H1 (cell line): ENCODE data around the gene TBCD. TPM values are rescaled to one million over a fixed set of nuclear protein-coding genes. Genes with fewer than 3 reads are reported as not detected.

ENCODE experiments used
- ATF3 ChIP-seq: IDR thresholded peaks from 2 replicates; pipeline ENCODE4 v1.6.1; 2011; ENCODE audit warnings: low read depth, mild to moderate bottlenecking, low read length; ENCODE audit not compliant: insufficient read depth
- CREB1 ChIP-seq: IDR thresholded peaks from 2 replicates; pipeline ENCODE4 v1.6.1; 2012; ENCODE audit warnings: inconsistent platforms
- JUN ChIP-seq: IDR thresholded peaks from 2 replicates; pipeline ENCODE4 v1.6.1; 2011; ENCODE audit warnings: low read depth, mild to moderate bottlenecking, improper control_type of control experiment, low read length
- MAFK ChIP-seq: IDR thresholded peaks from 2 replicates; pipeline ENCODE4 v1.6.1; 2012; ENCODE audit warnings: low read depth, mild to moderate bottlenecking, improper control_type of control experiment, low read length
- POLR2A ChIP-seq, 2 experiments: IDR thresholded peaks; 1 replicate in 1 of 2; 2 replicates in 1 of 2; pipeline ENCODE4 v1.6.1; 2011; ENCODE audit warnings: low read depth in 2 of 2, low read length in 2 of 2, mild to moderate bottlenecking in 2 of 2; ENCODE audit errors: control extremely low read depth in 1 of 2
- SP1 ChIP-seq: IDR thresholded peaks from 2 replicates; pipeline ENCODE4 v1.6.1; 2011; ENCODE audit warnings: low read depth, low read length
- polyA plus RNA-seq, 7 experiments: library from polyadenylated mRNA; depleted of rRNA in 3 of 7; stranded (reverse) in 5 of 7; unstranded in 2 of 7; fragments of >200 nt in 5 of 7; fragments of 200-250 nt in 2 of 7; gene quantifications; 1 replicate in 5 of 7; 2 replicates in 1 of 7; 4 replicates in 1 of 7; pipeline versions ENCODE4 v1.2.1 to v1.2.3, GENCODE V29; 2011 to 2013; ENCODE audit warnings: missing spikeins in 2 of 7, mixed read lengths in 2 of 7
- total RNA-seq: library from RNA; stranded (reverse); fragmentation: NEBNext Ultra II Directional; extraction: Animal tissue kit (Norgen Biotek cat#: 25700); gene quantifications from 2 replicates; pipeline ENCODE4 v1.2.1, GENCODE V29; 2021

Gene TBCD
- total and polyA plus RNA-seq, 2 of the 8 experiments (the other 6 are each of a cell fraction or from before 2014, with no cell fraction given): 118 to 162 TPM

DNA sequence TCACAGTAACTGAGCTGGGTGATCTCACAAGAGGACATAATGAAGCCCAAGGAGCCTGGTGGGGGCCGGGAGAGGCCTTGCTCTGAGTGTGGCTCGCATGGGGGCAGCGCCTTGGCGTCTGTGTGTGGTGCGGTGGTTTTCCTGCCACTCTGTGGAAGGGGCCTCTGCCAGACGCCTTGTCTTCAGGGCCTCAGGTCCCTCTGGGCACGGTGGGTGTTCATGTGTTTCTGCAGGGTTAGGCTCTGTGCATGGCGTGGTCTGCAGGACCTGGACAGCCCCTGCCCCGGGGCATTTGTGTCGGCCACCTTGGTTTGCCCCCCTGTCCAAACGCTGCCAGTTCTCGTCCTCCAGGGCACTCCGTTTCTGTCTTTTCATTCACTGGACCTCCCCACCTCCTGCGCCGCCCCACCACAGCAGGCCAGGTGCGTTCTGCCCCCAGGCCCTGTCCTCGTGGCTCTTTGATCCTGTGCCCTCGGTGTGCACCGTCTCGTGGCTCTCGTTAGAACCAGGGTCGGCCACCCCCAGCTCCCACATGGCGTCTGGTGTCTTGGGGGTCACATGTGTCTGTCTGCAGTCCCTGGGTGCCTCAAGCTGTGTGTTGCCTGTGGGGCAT, 131.7 kb downstream of the TBCD start (continued):
- TF ChIP-seq JUN (no peak), POLR2A (IDR thresholded peaks at IDR 0.05; ENCODE audit: control extremely low read depth in 1 of 2, low read depth in 2 of 2, low read length in 2 of 2) (no peak), ATF3 (no peak), CREB1 (no peak), MAFK (no peak), SP1 (no peak)
